Measurements from ENCODE around the gene SPDYE17.
"Not testable (repeated sequence)": the region's sequence is repeated elsewhere in the genome, so short reads cannot be mapped to it uniquely, and the experiment has no call there.

- TF ChIP-seq CTCF, POLR2A, EP300 (IDR thresholded peaks at IDR 0.05): not testable (repeated sequence)
These were observed 48.8 kb downstream of the SPDYE17 start for GRCh38 chr7:76983333-76983732.
